Fibroblast of pulmonary artery (primary cell): ENCODE results near the gene BLOC1S6.

ENCODE experiments used
- DNase-seq: peaks from one replicate; pipeline ENCODE4 v3.0.0-alpha.2; 2010; ENCODE audit warnings: low read depth
- H3K4me3 ChIP-seq: replicated peaks from 2 replicates; pipeline ENCODE4 v1.5.1; 2011; ENCODE audit warnings: low read depth, mild to moderate bottlenecking, control low read depth, low read length, moderate library complexity
- CTCF ChIP-seq: IDR thresholded peaks from 2 replicates; pipeline ENCODE4 v1.5.1; 2011; ENCODE audit warnings: mild to moderate bottlenecking, control low read depth, low read length, inconsistent platforms; ENCODE audit errors: missing control alignments

BLOC1S6 gene

GRCh38 chr15:45637552-45638033 is 50.4 kb downstream of the BLOC1S6 start:
- TF ChIP-seq CTCF, result no peak

GRCh38 chr15:45640616-45641015 is 53.4 kb downstream of the BLOC1S6 start:
- TF ChIP-seq CTCF, result no peak
- peak; percentile 87 for DNase-seq
- no peak overlapping the region for H3K4me3 ChIP-seq

More at GRCh38 chr15:45637552-45638033, 50.4 kb downstream of the BLOC1S6 start:
- peak; percentile 97 for DNase-seq
- H3K4me3 ChIP-seq, result peak overlapping the region; percentile 37

- no peak overlapping the region for H3K4me3 ChIP-seq
- no peak for TF ChIP-seq CTCF
- peak; percentile 92 for DNase-seq
These were observed 54.2 kb downstream of the BLOC1S6 start for GRCh38 chr15:45641374-45641781.

GRCh38 chr15:45641999-45642932 is 55.1 kb downstream of the BLOC1S6 start:
- DNase-seq, result peak; percentile 93
- no peak for TF ChIP-seq CTCF
- no peak overlapping the region for H3K4me3 ChIP-seq

GRCh38 chr15:45644437-45644836 is 57.3 kb downstream of the BLOC1S6 start:
- no peak for TF ChIP-seq CTCF
- H3K4me3 ChIP-seq, result no peak overlapping the region
- DNase-seq, result no peak

- no peak for TF ChIP-seq CTCF
- H3K4me3 ChIP-seq, result no peak overlapping the region
- DNase-seq, result peak; percentile 95
These were observed 58.1 kb downstream of the BLOC1S6 start for GRCh38 chr15:45645026-45645980.
